Lung microvascular endothelial cell (primary cell): ENCODE measurements around the gene ALDH3A1. TPM values are rescaled to one million over a fixed set of nuclear protein-coding genes. Genes with fewer than 3 reads are reported as not detected.
A peak's percentile ranks its signal among the peaks of the same experiment; 100 is the strongest.

Experiments
- DNase-seq, 2 donors: peaks; one replicate each; pipeline versions ENCODE4 v3.0.0 to v3.0.0-alpha.2; 2010; ENCODE audit warnings: low read depth in 2 of 2
- total RNA-seq: library from RNA; depleted of rRNA; stranded (reverse); fragments of >200 nt; gene quantifications from 2 replicates; pipeline ENCODE4 v1.2.1, GENCODE V29; 2014

The ALDH3A1 gene
- total RNA-seq, 1 donor from 2014 or later, result 0.20 TPM

DNA sequence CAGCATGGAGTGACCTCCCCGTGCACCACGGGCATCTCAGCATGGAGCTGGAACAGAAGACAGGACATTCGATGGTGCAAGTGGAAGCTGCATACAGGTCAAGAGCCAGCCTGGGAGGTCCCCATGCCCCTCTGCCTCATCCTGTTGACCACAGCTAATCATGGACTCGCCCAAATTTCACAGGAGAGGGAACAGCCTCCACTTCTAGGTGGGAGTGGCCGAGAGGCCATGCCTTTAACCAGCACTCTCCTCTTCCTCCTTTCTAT, 28.0 kb downstream of the ALDH3A1 start:
- no peak for DNase-seq

DNA sequence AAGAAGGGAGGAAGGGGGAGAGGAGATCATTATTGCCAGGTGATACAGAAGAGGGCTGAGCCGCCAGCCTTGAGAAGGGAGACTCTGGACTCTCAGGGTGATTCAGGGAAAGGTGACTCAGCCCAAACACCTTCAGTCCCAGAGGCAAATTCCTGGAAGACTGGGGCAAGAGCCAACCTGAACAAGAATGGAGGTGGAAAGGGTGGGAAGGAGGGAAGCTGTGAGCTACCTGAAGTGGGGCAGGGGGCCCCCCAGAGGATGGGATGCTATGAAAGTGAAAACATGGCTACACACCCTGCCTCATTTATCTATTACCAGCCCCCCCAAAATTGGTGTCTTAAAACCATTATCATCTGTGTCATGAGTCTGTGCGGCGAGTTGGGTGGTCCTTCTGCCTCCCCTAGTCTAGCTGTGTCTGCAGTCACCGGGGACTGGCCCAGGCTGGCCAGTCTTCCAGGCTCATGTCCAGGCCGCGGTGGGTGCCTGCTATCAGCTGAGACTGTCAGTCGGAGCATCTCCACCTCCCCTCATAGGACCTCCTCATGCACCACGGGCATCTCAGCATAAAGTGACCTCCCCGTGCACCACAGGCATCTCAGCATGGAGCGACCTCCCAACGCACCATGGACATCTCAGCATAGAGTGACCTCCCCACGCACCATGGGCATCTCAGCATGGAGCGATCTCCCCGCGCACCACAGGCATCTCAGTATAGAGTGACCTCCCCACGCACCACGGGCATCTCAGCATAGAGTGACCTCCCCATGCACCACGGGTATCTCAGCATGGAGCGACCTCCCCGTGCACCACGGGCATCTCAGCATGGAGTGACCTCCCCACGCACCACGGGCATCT, 28.5 kb downstream of the ALDH3A1 start:
- no peak for DNase-seq

DNA sequence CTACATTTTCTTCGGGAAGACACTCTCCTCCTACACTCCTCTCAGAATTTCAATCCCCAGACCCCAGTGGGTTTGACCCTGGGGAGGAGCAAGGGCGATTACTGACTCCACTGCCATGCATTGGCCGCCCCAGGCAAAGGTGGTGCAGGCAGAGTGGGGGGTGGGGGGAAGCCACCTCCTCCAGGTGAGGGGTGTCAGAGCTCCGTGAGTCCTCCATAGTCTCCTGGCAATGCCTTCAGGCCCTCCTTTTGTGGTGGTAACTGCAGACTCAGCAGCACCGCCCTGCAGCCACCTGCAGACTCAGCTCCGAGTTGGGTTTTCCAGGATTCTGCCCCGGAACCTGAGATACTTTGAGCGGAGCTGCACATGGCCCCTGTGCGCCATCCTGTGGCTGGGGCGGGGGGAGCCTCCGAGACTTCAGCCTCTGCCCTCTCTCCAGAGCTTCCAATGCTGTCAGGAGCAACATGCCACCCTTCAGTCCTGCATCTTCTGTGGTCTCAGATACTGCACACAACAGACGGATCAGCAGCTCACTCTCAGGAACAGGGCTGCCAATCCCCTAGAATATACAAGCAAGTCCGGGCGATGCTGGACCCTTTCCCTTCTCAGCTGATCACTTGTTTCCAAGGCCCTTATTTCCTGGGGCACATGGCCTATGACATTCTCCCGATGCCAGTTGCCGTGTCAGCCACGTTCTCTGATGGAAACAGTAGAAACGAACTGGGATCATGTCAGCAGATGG, 29.3 kb downstream of the ALDH3A1 start:
- peak in 1 of 2 donors; percentile 29 for DNase-seq

DNA sequence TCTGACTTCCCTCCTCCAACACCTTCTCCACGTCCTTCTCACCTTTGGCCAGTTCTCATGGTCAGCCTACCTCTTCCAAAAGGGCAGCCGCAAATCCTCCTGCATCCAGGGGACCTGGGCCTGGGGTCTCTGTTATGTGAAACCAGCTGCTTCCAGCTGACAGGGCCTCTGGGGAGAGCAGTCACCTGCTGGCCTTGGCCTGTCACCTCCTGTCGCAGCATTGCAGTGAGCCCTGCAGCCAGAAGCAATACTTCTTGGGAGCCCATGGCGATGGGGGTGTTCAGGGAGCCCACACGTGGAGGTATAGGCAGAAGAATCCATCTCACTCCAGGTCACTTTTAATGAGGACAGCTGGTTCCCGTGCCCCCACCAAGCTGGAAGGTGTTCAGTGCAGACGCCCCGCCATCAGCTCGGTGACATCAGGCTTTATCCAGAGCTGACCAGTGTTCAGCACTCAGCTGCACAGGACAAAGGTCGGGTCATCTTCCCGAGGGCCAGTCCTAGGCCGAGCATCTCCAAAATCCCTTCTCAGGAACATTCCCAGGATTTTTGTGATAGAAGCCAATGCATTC, 30.0 kb downstream of the ALDH3A1 start:
- DNase-seq, result no peak

DNA sequence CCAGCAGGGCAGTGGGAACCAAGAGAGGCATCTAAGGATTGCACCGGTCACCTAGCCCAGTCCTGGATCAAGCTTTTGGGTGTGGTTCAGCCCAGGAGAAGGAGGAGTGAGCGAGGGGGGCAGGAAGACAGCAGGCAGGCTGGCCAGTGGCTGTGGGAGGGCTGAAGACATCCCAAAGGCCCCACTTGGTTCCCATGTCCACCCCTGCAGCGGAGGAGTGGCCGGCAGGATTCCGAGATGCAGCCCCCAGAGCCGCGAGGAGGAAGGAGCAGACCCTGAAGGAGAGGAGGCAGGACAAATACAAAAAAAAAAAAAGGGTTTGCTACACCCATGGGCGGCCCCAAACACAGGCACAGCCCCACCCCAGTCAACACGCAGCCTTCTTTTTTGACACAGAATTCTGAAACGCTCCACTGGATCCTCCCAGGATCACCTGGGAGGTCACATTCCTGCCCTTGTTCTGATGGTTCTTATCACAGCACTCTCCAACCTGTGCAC, 30.6 kb downstream of the ALDH3A1 start:
- DNase-seq, result no peak

DNA sequence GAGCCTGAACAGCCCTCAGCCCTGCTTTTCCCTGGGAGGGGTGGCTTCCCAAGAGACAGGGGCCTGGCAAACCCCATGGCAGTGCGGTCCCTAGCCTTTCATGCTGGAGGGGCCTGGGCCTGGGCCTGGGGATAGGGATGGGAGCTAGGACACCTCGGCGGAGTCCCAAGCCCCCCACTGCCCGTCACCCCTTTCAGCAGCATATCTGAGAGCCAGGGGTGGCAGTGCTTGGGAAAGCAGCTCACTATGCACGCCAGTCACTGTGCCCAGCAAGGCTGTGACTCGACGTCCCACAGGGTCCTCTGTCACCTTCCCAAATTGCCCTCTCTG, 31.1 kb downstream of the ALDH3A1 start:
- DNase-seq, result no peak

DNA sequence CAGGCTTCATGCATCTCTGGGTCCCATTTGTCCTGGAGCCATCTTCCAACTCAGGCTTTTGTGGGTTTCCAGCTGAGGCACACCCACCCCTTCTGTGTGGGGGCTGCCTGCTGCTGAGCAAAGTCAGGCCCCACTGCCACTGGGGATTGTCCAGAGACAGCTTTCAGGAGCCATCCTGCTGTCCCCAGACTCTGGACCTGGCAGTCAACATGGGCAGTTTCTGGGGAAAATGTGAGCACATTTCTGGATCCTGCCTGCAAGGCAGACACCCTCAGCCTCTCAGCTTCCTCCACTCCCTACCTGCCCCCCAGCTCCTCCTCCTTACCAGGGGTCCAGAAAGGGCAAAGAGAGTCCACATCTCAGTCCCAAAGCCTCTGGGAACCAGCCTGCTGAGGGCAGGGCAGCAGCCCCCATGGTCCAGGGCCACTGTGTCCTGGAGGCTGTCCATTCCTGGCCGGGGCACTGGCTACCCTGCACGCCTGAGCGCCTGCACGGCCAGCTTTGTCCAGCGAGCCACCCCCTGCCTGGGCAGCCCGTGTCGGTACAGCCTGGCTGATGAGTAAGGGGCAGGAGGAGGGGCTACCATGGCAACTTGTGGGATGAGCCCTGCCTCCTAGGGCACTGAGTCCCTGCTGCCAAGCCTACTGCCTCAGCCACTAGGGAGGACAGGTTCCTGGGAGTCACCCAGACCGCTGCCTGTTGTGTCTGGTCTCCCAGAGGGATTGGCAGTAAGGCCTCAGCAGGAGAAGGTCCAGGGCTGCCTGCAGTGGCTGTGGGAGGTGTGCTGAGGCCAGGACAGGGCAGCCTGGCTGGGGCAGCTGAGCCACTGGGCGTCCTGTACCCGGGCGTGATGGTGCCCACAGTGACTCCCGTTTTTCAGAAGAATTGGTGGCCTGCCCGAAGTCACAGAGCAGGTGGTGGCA, 31.7 kb downstream of the ALDH3A1 start, which contains the start of gene SLC47A2:
TSS of gene SLC47A2 (minus strand) at position 477 of the 923 bp plus-strand sequence. CDS start at position 448, 29 bp downstream.
- DNase-seq, result no peak

DNA sequence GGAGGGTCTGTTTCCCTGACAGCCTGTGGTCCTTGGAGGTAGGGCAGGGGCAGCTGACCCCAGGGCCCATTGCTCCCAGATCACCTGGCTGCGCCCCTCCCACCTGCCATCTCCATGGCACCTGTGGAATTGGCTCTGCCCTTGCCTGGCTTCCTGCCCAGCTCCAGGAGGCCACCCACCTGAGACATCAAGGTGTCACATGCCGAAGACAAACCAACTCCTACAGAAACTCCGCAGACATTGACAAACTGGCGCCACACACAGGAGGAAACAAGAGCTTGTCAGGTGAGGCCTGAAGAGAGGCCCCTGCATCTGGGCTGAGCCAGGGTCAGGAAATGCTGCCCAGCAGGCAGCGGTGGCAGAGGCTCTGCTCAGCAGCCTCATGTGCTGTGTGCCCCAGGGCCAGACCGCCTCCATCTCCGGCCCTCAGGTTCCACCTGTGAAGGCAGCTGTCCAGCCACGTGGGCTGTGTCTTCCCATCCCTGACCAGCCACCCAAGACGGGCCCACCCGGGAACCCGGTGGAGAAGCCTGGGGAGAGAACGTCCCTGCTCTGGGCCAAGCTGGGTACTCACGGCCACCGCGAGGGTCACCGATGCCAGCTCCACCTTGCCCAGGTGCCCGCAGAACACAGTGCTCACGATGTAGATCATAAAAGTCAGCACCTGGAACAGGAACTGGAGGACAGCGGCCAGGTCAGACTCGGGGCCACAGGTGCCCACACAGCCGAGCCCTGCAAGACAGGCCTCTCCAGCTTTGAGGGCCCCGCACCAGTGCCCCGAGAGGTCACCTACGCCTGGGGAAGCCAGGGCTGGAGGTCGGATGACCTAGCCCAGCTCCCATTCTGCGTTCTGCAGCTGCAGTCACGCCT, 33.3 kb downstream of the ALDH3A1 start:
- no peak for DNase-seq

DNA sequence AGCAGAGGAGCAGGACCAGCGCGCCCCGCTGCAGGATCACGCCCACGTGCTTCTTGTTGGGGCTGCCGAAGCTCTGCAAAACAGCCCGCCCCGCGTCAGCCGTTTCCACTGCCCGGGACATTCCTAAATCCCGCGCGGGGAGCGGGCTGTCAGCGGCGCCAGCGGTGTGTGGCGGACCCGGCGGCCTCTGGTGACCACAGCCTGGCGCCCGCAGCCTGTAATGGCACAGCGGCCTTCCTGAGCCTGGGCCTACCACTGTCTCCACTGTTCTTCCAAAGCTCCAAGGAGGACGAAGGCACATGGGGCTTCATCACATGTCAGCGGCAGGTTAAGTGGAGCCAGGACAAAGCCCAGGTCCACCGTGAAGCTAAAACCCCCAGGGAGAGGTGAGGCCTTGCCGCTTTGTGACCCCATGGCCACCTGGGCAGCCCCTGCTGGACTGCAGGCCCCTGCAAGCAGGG, 34.2 kb downstream of the ALDH3A1 start:
- no peak for DNase-seq

DNA sequence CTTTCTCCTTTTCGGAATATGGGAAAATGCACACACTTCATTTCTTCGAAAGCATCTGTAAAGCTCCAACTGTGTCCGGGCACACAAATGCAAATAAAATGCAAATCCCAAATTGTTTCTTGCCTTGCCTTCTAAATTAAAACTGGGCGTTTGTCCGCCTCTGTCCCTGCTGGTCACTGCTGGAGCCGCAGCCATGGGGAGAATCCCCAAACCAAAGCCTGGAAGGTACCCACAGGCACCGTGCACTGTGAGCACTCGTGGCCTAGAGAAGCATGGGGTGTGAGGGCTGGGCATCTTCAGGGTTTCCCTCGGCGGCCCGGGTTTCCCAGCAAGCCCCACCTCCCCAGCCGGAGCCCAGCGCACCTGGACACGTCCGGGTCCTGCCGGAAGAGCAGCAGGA, 34.6 kb downstream of the ALDH3A1 start:
- DNase-seq, result no peak

DNA sequence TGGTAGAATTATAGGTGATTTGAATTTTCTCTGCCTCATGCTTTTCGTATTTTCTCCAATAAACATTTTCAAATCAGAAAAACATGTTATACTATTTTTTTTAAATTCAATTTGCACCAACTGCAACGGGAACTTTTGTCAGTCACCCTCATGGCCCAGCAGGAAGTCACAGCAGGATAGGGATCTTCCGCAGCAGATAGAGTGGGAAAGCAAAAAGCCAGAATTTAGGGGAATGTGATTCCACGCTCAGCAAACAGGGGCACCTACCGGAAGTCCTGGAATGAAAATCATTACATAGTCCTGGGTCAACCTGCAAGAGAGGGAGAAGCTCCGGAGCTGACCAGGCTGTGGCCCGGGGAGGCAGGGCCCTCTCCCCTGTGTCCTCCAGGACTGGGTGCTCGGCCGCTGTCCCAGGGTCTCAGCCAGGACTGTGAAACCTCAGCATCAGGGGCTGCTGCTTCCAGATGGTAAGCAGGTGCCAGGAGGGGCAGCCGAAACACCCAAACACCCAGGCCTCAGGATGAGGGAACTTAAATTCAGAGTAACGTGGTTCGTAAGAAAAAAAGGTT, 35.6 kb downstream of the ALDH3A1 start:
- peak in 1 of 2 donors; percentile 17 for DNase-seq

DNA sequence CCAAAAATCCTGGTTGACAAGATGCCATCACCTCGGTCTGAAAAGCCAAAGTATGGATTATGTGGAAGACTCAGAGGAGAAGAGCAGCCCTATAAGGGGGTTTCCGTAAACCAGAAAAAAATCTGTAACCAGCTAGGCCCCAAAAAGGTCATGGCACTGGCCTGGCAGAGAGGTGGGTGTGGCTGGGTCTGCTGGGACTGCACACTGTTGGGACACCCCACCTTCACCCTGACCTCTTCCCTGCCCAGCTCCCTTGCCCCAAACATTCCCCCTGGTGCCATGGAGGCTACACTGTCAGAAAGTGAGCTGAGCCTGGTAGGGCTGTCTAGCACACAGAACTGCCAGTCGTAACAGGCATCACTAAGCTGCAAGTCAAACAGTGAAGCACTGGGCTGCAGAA, 38.3 kb downstream of the ALDH3A1 start:
- no peak for DNase-seq

DNA sequence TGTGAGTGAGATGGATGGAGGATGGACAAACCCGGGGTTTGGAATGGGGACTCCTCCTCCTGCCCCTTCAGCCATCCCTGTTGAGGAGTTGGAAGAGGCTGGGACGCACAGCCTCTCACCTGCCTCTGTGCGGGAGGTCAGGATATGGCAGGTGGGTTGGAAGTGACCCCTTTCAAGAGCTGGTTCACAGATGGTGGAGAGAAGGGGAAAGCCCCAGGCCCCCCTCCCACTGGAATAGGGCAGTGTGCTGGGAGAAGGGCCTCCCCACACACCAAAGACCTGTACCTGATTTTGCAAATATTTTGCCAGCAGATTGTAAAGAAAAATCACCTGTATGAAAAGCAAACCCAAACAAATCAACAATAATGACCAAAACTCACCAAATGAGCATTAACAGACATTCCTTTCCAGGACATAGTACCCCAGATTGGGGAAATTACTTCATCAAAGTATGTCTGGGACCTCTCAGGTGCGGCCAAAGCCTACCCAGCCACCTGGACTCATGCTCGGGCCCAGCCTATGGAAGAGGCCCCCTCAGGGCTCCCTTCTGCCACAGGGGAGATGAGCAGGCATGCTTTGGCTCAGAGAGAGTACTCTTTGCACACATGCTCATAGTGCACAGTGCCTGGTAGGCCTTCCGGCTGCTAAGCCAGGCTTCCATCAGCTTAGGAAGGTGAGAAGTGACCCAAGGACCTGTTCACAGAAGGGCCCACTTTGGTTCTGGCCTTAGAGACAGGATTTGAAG, 39.5 kb downstream of the ALDH3A1 start:
- no peak for DNase-seq

DNA sequence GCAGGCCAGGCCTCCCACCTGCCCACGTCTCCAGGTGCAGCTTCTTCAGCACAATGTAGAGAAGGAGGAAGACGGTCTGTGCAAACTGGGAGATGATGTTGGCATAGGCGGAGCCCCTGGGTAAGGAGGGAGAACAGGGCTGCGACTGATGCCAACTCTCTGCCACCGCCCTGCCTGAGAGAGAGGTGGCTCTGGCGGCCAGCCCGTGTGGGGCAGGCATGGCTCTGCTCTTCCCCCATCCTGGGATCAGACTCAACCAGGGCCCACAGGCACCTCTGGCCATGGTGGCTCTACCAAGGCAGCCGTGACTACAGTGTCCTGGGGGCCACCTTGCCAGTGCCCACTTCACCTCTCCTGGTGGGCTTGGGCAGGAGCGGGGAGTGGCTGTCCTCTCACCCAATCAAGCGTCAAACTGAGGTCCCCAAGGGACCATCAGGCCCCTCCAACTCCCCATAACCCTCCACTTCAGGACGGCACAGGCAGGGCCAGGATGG, 40.3 kb downstream of the ALDH3A1 start:
- no peak for DNase-seq

DNA sequence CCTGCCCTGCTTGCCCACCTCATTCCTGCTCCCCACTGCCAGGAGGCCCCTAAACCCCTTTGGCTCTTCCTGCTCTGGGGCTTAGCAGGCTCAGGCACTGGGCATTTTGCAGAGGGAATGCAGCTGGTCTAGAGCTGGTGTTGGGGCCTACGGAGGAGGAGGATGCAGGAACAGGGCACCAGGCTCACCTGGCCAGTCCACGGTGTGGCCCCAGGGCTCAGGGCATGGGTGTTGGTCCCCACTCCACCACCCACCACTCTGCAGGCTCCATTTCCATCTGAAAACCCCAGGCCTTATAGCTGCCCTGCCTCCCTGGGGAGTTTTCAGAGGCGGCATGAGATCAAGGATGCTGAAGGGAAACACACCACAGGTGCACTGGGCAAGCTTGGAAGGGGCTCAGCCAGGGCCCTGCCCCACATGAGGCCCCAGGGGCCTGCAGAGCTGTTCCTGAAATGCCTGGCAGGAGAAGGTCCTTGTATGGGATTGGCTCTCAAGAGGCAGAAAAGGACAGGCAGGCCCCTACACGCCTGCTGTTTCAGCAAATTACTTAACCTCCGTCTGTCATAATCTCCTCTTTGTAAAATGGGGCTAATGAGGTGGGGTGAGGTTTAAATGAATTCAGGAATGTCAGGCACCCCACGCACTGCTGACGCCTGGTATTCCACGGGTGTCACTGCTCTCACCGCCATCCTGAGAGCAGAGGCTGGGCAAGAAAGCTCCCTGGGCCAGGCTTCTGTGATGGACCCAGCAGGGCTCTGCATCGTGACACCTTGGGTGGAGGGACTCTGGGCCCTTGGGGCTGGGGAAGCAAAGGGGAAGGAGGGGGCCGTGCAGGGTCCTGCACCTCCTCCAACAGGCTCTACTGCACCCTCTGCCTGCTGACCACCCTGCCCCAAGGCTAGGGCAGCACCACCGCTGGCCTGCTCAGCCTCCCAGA, 41.0 kb downstream of the ALDH3A1 start:
- no peak for DNase-seq

DNA sequence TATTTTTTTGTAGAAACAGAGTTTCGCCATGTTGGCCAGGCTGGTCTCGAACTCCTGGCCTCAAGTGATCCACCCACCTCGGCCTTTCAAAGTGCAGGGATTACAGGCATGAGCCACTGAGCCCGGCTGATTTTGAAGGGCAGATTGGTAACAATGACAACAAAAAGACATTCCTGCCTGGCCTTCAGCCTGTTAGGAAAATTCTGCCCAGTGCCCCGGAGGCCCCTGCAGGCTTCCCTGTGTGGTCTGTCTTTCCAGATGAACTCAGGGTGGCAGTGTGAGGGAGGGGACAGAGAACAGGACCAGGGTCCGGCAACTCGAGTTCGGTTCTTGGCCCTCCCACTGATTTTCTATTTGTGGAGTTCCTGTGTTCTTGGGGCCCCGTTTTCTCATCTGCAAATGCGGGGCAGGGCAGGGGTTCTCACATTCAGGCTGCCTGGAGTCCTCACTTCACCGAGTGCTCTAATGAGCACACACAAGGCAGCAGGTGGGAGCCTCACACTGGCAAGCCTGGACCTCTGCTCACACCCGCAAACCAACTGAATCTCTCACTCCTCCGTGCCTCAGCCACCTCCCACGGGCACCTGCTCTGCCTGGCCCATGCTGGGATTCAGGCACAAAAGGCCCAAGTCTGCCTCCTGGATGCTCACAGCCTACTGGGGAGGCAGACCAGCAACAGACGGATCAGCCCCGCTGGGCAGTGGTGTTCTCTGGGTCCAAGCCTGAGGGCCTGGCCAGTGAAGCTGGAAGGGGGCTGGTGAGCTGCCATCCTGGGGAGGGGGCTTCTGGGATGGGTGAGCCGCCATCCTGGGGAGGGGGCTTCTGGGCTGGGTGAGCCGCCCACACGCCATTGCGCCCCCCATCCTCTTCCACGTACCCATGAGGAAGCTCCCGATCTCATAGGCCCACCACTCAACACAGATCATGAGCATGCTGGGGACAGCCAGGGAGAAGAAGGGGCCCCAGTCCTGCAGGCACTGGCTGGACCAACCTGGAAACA, 42.0 kb downstream of the ALDH3A1 start:
- no peak for DNase-seq

DNA sequence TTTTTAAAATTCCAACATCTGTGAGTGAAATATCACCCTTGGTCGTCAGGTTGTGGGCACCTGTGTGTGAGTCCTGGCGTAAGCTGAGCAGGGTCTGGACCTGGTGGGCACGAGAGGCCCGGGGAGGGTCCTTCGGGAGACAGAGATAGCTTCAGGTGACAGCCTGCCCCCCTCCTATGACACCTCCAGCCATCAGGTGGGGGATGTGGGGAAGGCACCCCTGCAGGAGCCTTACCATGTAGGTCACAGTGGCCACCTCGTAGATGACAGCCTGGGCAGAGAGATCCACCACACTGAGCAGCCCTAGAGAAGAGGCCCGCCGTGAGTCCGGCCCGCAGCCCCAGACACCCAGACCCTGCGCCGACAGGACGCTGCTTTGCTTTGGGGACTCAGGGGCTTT, 42.9 kb downstream of the ALDH3A1 start:
- no peak for DNase-seq
